ENCODE measurements around the gene RNF213.
"Not testable (repeated sequence)": the region's sequence is repeated elsewhere in the genome, so short reads cannot be mapped to it uniquely, and the experiment has no call there.

The RNF213 gene

GRCh38 chr17:80253631-80254395 is 6.8 kb upstream of the RNF213 start:
- DNase-seq = no peak

- DNase-seq = peak; percentile 58
Measured at GRCh38 chr17:80254396-80255251, 6.0 kb upstream of the RNF213 start.

GRCh38 chr17:80256034-80256350 is 4.7 kb upstream of the RNF213 start:
- DNase-seq = no peak

GRCh38 chr17:80257716-80258213 is 2.9 kb upstream of the RNF213 start:
- no peak for DNase-seq

GRCh38 chr17:80258296-80258695 is 2.4 kb upstream of the RNF213 start:
- not testable (repeated sequence) for DNase-seq

GRCh38 chr17:80259457-80260068 is 1.1 kb upstream of the RNF213 start:
- DNase-seq = no peak

GRCh38 chr17:80260069-80260535 is 550 bp upstream of the RNF213 start:
- peak; percentile 80 for DNase-seq

- peak; percentile 68 for DNase-seq
Measured at GRCh38 chr17:80261159-80261894, 675 bp downstream of the RNF213 start.

GRCh38 chr17:80261895-80262279 is 1.2 kb downstream of the RNF213 start:
- no peak for DNase-seq

GRCh38 chr17:80262291-80262690 is 1.6 kb downstream of the RNF213 start:
- no peak for DNase-seq

GRCh38 chr17:80262775-80263244 is 2.2 kb downstream of the RNF213 start:
- DNase-seq = no peak

GRCh38 chr17:80263253-80264204 is 2.9 kb downstream of the RNF213 start:
- DNase-seq = peak; percentile 81

GRCh38 chr17:80264205-80265075 is 3.8 kb downstream of the RNF213 start:
- peak; percentile 56 for DNase-seq

- no peak for DNase-seq
Measured at GRCh38 chr17:80265205-80266068, 4.8 kb downstream of the RNF213 start.

- DNase-seq = no peak
Measured at GRCh38 chr17:80267391-80267790, 6.7 kb downstream of the RNF213 start.

GRCh38 chr17:80268427-80268826 is 7.8 kb downstream of the RNF213 start:
- DNase-seq = no peak

- no peak for DNase-seq
Measured at GRCh38 chr17:80269405-80269807, 8.8 kb downstream of the RNF213 start.

- DNase-seq = no peak
Measured at GRCh38 chr17:80270104-80270503, 9.5 kb downstream of the RNF213 start.

GRCh38 chr17:80270836-80271235 is 10.2 kb downstream of the RNF213 start:
- DNase-seq = no peak
